HepG2 (cell line): ENCODE data around the gene NAA35. TPM values are rescaled to one million over a fixed set of nuclear protein-coding genes. Genes with fewer than 3 reads are reported as not detected.

Source experiments
- AKNA ChIP-seq: sonication (generic); formaldehyde crosslinking; IDR thresholded peaks from 2 replicates; pipeline ENCODE4 v1.4.0; 2020; ENCODE audit warnings: missing genetic modification reagents, borderline replicate concordance
- ZNF234 ChIP-seq: sonication (generic); formaldehyde crosslinking; conservative IDR thresholded peaks from 2 replicates; pipeline ENCODE4 v1.5.1; 2020; ENCODE audit warnings: mild to moderate bottlenecking, missing genetic modification reagents
- polyA plus RNA-seq, 8 experiments: library from polyadenylated mRNA; depleted of rRNA in 3 of 8; stranded (reverse) in 7 of 8; unstranded in 1 of 8; fragments of >200 nt; fragmentation: Illumina TruSeq in 4 of 8; extraction: Trizol in 4 of 8; gene quantifications; 2 replicates each; pipeline versions ENCODE4 v1.2.1 to v1.2.3, GENCODE V29; 2011 to 2016; ENCODE audit warnings: low read depth in 4 of 8, missing spikeins in 1 of 8, mixed read lengths in 1 of 8; ENCODE audit not compliant: insufficient read depth in 1 of 8
- total RNA-seq, 5 experiments: library from RNA; depleted of rRNA; stranded (reverse); fragments of >200 nt; fragmentation: Illumina TruSeq; extraction: Trizol; gene quantifications; 2 replicates each; pipeline ENCODE4 v1.2.3, GENCODE V29; 2016; ENCODE audit warnings: low read depth in 1 of 5
- TF ChIP-seq, protein P1 (sequence below): sonication (generic); formaldehyde crosslinking; IDR thresholded peaks from 2 replicates; pipeline ENCODE4 v1.4.0; 2020; ENCODE audit warnings: mild to moderate bottlenecking, missing genetic modification reagents
- TF ChIP-seq, protein P2 (sequence below): sonication (generic); formaldehyde crosslinking; IDR thresholded peaks from 2 replicates; pipeline ENCODE4 v1.4.0; 2020; ENCODE audit warnings: mild to moderate bottlenecking, missing genetic modification reagents, borderline replicate concordance

The NAA35 gene
- total and polyA plus RNA-seq, 2 of the 13 experiments (the other 11 are each of a cell fraction or from before 2014, with no cell fraction given) = 21.6 to 28.9 TPM

DNA sequence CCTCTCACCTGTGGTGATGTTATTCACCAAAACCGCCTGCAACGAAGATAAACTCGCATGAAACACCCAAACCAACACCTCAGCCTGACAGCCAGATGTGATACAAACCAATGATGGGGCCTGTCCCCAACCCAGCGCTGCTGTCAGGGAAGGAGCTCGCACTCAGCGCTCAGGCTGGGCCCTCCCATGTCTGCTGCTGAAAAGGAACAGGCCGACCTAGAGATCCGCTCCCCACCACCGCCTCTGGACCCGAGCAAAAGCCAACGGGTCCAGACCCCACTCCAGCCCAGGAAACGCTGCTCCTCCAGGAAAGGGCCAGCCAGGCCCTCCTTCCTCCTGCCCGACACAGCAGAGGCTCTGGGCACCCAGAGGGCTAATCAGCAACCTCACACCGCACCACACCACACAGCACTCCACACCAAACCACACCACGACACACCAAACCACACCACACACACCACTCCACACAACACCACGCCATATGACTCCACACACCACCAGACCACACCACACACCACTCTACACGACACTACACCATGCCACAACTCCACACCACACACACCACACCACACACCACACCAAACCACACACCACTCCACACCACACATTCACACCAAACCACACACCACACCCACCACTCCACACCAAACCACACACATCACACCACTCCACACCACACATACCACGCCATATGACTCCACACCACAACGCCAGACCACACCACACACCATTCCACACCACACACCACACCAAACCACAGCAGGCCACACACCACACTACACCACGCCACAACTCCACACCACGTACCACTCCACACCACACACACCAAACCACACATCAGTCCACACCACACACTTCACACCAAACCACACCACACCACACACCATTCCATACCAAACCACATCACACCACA, 111.9 kb downstream of the NAA35 start (continued):
- TF ChIP-seq, protein P1, sequence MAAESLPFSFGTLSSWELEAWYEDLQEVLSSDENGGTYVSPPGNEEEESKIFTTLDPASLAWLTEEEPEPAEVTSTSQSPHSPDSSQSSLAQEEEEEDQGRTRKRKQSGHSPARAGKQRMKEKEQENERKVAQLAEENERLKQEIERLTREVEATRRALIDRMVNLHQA = no peak
- TF ChIP-seq, protein P2, sequence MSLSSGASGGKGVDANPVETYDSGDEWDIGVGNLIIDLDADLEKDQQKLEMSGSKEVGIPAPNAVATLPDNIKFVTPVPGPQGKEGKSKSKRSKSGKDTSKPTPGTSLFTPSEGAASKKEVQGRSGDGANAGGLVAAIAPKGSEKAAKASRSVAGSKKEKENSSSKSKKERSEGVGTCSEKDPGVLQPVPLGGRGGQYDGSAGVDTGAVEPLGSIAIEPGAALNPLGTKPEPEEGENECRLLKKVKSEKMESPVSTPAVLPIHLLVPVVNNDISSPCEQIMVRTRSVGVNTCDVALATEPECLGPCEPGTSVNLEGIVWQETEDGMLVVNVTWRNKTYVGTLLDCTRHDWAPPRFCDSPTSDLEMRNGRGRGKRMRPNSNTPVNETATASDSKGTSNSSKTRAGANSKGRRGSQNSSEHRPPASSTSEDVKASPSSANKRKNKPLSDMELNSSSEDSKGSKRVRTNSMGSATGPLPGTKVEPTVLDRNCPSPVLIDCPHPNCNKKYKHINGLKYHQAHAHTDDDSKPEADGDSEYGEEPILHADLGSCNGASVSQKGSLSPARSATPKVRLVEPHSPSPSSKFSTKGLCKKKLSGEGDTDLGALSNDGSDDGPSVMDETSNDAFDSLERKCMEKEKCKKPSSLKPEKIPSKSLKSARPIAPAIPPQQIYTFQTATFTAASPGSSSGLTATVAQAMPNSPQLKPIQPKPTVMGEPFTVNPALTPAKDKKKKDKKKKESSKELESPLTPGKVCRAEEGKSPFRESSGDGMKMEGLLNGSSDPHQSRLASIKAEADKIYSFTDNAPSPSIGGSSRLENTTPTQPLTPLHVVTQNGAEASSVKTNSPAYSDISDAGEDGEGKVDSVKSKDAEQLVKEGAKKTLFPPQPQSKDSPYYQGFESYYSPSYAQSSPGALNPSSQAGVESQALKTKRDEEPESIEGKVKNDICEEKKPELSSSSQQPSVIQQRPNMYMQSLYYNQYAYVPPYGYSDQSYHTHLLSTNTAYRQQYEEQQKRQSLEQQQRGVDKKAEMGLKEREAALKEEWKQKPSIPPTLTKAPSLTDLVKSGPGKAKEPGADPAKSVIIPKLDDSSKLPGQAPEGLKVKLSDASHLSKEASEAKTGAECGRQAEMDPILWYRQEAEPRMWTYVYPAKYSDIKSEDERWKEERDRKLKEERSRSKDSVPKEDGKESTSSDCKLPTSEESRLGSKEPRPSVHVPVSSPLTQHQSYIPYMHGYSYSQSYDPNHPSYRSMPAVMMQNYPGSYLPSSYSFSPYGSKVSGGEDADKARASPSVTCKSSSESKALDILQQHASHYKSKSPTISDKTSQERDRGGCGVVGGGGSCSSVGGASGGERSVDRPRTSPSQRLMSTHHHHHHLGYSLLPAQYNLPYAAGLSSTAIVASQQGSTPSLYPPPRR (CRISPR knock-in tag) = no peak
- no peak for TF ChIP-seq ZNF234
- no peak for TF ChIP-seq AKNA
